HepG2 (cell line): Measurements from ENCODE around the gene MTUS2.

Source experiments
- POLR2A ChIP-seq, 2 experiments: IDR thresholded peaks; 2 replicates each; pipeline ENCODE4 v1.6.1; 2011; ENCODE audit warnings: low read depth in 2 of 2, low read length in 2 of 2, mild to moderate bottlenecking in 1 of 2, moderate library complexity in 1 of 2; ENCODE audit not compliant: insufficient read depth in 1 of 2
- RAD21 ChIP-seq: fragments of 450-650 bp; formaldehyde crosslinking; IDR thresholded peaks from 2 replicates; pipeline ENCODE4 v1.5.0; 2020; ENCODE audit warnings: mild to moderate bottlenecking
- ZNF530 ChIP-seq: sonication (generic); formaldehyde crosslinking; IDR thresholded peaks from 2 replicates; pipeline ENCODE4 v1.5.0; 2020; ENCODE audit warnings: low read depth, mild to moderate bottlenecking, missing genetic modification reagents
- TF ChIP-seq, protein P1 (sequence below): sonication (generic); formaldehyde crosslinking; IDR thresholded peaks from 2 replicates; pipeline ENCODE4 v1.5.0; 2020; ENCODE audit warnings: mild to moderate bottlenecking, missing genetic modification reagents, moderate library complexity

DNA sequence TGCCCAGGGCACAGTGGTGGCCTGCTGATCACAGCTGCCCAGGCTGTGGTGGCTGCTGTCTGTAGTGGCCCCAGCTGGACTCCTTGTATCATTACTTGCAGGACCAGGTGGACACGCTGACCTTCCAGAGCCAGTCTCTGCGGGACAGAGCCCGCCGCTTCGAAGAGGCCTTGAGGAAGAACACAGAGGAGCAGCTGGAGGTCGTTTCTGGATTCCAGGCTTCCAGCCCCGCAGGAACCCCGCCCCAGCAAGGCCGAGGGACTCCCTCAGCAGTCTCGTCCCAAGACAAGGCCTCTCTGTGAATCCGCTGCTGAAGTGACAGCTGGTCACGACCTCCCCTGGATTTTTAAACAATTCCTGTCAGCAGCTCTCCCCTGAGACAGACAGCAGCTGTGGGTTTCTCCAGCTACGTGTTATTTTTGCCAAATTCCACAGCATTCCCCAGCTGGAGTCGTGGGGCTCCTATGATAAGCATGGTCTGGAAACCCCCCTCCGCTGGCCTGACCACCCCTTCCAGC lies 677.1 kb downstream of the MTUS2 start:
- TF ChIP-seq, protein P1, sequence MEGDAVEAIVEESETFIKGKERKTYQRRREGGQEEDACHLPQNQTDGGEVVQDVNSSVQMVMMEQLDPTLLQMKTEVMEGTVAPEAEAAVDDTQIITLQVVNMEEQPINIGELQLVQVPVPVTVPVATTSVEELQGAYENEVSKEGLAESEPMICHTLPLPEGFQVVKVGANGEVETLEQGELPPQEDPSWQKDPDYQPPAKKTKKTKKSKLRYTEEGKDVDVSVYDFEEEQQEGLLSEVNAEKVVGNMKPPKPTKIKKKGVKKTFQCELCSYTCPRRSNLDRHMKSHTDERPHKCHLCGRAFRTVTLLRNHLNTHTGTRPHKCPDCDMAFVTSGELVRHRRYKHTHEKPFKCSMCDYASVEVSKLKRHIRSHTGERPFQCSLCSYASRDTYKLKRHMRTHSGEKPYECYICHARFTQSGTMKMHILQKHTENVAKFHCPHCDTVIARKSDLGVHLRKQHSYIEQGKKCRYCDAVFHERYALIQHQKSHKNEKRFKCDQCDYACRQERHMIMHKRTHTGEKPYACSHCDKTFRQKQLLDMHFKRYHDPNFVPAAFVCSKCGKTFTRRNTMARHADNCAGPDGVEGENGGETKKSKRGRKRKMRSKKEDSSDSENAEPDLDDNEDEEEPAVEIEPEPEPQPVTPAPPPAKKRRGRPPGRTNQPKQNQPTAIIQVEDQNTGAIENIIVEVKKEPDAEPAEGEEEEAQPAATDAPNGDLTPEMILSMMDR, result no peak
- TF ChIP-seq POLR2A (IDR thresholded peaks at IDR 0.05; ENCODE audit: insufficient read depth in 1 of 2, low read depth in 2 of 2, low read length in 2 of 2), result no peak
- TF ChIP-seq ZNF530 (CRISPR knock-in tag), result no peak
- TF ChIP-seq RAD21, result no peak
